ENCODE results near the gene EFS.

The EFS gene

GRCh38 chr14:23406244-23406643, 41.3 kb upstream of the EFS start:
- H3K4me2 ChIP-seq (ENCODE audit: low read depth, low read length), result no peak overlapping the region
- H3K4me1 ChIP-seq (ENCODE audit: low read length), result no peaks in the 10 kb centered on the region
- no peak overlapping the region for H3K27ac ChIP-seq (ENCODE audit: low read length)
- no peak overlapping the region for H3K9ac ChIP-seq (ENCODE audit: low read length)
- H3F3A ChIP-seq (ENCODE audit: insufficient read depth, low read length), result no peaks in the 10 kb centered on the region
- H3K36me3 ChIP-seq (replicated peaks; ENCODE audit: insufficient read depth, low read length), result no peaks in the 10 kb centered on the region
- H3K79me2 ChIP-seq (ENCODE audit: low read length), result no peaks in the 10 kb centered on the region
- H3K4me3 ChIP-seq (ENCODE audit: low read length), result no peak overlapping the region
- H4K20me1 ChIP-seq (ENCODE audit: insufficient read depth, low read length), result no peaks in the 10 kb centered on the region
- no peak overlapping the region for H2AFZ ChIP-seq (ENCODE audit: low read length)
- no peak for DNase-seq
- H3K9me2 ChIP-seq (replicated peaks; ENCODE audit: insufficient read depth, low read length), result no peaks in the 10 kb centered on the region
- peaks cover 33% of the 10 kb centered on the region for H3K27me3 ChIP-seq (replicated peaks; ENCODE audit: insufficient read depth, low read length)
- H3K9me3 ChIP-seq (replicated peaks; ENCODE audit: insufficient read depth, low read length), result no peaks in the 10 kb centered on the region
- TF ChIP-seq CTCF (IDR thresholded peaks at IDR 0.05; ENCODE audit: low read length) (no peak), EZH2 (optimal IDR thresholded peaks at IDR 0.05; ENCODE audit: low read depth, low read length) (no peak), EZH2phosphoT487 (IDR thresholded peaks at IDR 0.05; ENCODE audit: low read length) (no peak)

DNA sequence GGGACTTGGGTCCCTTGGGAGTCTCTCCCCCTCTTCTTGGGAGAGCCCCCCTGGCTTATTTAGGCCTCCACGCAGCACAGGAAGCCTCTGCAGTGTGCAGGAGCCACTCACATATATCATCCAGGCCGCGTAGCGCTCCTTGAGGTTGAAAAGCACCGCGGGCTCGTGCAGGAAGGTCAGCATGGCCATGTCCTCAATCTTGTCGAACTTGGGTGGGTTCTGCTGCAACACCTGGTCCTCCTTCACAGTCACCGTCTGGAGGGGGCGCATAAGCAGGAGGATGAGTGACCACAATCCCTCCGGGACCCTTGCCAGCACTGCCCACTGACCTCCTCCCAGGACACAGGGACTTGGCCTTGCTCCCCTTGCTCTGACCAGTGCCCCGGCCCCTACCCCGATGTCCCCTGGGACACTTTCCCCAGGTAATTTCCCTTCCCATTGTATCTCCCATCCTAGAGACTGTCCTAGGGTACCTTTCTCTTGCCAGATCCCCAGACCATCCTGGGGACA, 40.6 kb upstream of the EFS start:
- Histone ChIP-seq H3K9ac (ENCODE audit: low read length) (no peak overlapping the region), H3F3A (ENCODE audit: insufficient read depth, low read length) (no peaks in the 10 kb centered on the region), H3K27ac (ENCODE audit: low read length) (no peak overlapping the region), H3K9me3 (replicated peaks; ENCODE audit: insufficient read depth, low read length) (no peaks in the 10 kb centered on the region), H3K4me2 (ENCODE audit: low read depth, low read length) (no peak overlapping the region), H3K4me3 (ENCODE audit: low read length) (no peak overlapping the region), H3K4me1 (ENCODE audit: low read length) (no peaks in the 10 kb centered on the region), H2AFZ (ENCODE audit: low read length) (no peak overlapping the region), H3K27me3 (replicated peaks; ENCODE audit: insufficient read depth, low read length) (peaks cover 26% of the 10 kb centered on the region), H3K36me3 (replicated peaks; ENCODE audit: insufficient read depth, low read length) (no peaks in the 10 kb centered on the region), H3K9me2 (replicated peaks; ENCODE audit: insufficient read depth, low read length) (no peaks in the 10 kb centered on the region), H3K79me2 (ENCODE audit: low read length) (no peaks in the 10 kb centered on the region), H4K20me1 (ENCODE audit: insufficient read depth, low read length) (no peaks in the 10 kb centered on the region)
- no peak for DNase-seq
- no peak for TF ChIP-seq CTCF (IDR thresholded peaks at IDR 0.05; ENCODE audit: low read length)
- no peak for TF ChIP-seq EZH2 (optimal IDR thresholded peaks at IDR 0.05; ENCODE audit: low read depth, low read length)
- TF ChIP-seq EZH2phosphoT487 (IDR thresholded peaks at IDR 0.05; ENCODE audit: low read length), result no peak

DNA sequence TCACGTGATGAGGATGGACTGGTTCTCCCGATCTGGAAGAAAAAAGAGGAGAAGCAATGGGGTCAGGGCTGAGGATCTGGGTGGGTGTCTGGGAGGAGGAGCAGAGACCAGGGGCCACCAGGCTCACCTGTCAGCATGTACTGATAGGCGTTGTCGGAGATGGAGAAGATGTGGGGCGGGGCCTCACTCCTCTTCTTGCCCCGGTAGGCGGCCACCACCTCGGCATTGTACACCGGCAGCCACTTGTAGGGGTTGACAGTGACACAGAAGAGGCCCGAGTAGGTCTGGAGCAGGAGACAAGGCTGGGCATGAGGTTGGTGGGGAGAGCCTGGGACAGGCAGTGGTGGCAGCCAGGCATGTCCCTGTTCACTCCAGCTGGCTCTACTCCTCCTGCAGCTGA, 40.1 kb upstream of the EFS start:
- TF ChIP-seq CTCF (IDR thresholded peaks at IDR 0.05; ENCODE audit: low read length), result no peak
- H3K27me3 ChIP-seq (replicated peaks; ENCODE audit: insufficient read depth, low read length), result peaks cover 26% of the 10 kb centered on the region
- DNase-seq, result no peak
- no peaks in the 10 kb centered on the region for H3K79me2 ChIP-seq (ENCODE audit: low read length)
- H3K9me2 ChIP-seq (replicated peaks; ENCODE audit: insufficient read depth, low read length), result no peaks in the 10 kb centered on the region
- no peak overlapping the region for H3K4me2 ChIP-seq (ENCODE audit: low read depth, low read length)
- H3F3A ChIP-seq (ENCODE audit: insufficient read depth, low read length), result no peaks in the 10 kb centered on the region
- H3K9me3 ChIP-seq (replicated peaks; ENCODE audit: insufficient read depth, low read length), result no peaks in the 10 kb centered on the region
- H3K36me3 ChIP-seq (replicated peaks; ENCODE audit: insufficient read depth, low read length), result no peaks in the 10 kb centered on the region
- H4K20me1 ChIP-seq (ENCODE audit: insufficient read depth, low read length), result no peaks in the 10 kb centered on the region
- H2AFZ ChIP-seq (ENCODE audit: low read length), result no peak overlapping the region
- no peak overlapping the region for H3K27ac ChIP-seq (ENCODE audit: low read length)
- no peak overlapping the region for H3K9ac ChIP-seq (ENCODE audit: low read length)
- H3K4me1 ChIP-seq (ENCODE audit: low read length), result no peaks in the 10 kb centered on the region
- H3K4me3 ChIP-seq (ENCODE audit: low read length), result no peak overlapping the region

Data from MM.1S (cell line).